ENCODE results near the gene USP10.

The USP10 gene

GRCh38 chr16:84764970-84765369 is 65.2 kb downstream of the USP10 start:
- H3K27ac ChIP-seq: no peak overlapping the region

DNA sequence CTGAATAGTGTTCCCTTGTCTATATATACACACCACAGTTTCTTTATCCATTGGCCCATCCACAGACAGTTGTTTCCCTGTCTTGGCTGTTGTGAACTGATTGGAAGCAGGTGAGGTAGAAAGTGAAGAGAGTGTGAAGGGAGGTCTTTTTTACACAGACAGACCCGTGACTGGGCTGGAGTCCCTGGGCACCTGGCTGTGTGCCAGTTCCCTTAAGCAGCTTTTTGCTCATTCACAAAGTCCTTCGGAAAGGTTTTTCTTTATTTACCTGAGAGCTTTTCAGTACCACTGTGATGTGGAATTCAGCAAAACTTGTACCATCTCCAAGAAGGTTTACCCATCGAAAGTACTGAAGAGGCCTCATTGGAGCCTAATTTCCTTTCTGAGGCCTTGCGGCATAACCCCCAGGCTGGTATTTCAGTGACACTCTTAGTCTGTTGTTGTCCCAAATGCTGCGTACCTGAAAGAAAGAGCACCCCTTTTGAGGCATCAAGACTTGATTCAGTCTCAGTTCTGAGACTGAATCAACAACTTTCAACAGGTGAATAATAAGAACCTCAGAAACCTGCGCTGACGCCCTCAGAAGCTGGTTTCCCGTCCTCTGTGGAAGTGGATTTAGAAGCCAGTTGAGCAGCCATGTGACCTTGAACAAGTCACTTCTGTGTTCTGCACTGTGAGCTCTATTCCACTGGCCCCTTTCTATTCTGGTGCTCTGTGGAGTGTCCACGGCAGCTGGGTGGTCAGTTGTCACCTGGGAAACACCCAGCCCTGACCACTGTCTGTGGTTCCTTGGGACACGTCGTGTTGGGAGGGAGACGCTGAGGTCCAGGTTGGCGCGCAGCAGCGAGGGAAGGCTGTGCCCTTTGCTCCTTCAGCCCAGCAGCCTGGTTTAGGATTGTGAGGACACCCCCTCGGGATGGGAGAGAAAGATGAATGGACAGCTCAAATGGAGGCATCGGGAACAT is 66.1 kb downstream of the USP10 start:
- H3K27ac ChIP-seq: no peak overlapping the region
- DNase-seq (ENCODE audit: low read depth, low spot score): no peak

More at GRCh38 chr16:84764970-84765369, 65.2 kb downstream of the USP10 start:
- DNase-seq (ENCODE audit: low read depth, low spot score): no peak

DNA sequence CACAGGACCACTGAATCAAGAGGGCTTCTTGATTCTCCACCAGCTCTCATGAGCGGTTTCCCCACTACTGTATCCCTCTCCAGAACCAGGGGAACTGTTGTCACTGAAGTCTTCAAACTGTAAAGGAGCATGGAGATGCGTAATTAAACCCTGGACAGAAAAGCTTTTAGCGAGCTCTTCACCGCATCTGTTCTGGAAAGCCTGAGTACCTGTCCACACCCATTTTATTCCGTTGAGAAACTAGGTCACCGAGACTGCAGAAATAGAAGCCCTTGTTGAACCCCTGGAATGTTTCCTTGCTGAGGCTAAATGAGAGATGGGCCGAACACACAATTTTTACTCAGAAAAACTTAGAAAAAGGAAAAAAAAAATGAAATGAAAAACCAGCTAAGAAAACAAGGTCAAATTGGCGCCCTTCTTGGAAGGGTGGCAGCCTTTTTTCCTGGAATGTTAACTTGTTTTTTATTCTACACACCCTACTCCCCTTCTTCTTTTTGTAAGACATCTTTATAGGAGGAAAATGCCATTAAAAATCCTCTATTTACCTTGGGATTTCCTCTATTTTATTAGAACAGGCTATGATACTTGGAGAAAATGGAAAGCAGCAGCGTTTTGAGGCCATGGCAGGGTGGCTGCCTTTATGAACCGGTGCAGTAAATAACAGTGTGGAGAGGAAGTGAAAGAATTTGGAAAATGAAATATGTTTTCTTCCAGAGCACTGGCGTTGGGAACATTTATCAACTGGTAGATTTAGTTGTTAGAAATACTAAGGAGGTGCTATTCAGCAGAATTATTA is 67.4 kb downstream of the USP10 start:
- H3K27ac ChIP-seq: no peak overlapping the region
- no peak for DNase-seq (ENCODE audit: low read depth, low spot score)

DNA sequence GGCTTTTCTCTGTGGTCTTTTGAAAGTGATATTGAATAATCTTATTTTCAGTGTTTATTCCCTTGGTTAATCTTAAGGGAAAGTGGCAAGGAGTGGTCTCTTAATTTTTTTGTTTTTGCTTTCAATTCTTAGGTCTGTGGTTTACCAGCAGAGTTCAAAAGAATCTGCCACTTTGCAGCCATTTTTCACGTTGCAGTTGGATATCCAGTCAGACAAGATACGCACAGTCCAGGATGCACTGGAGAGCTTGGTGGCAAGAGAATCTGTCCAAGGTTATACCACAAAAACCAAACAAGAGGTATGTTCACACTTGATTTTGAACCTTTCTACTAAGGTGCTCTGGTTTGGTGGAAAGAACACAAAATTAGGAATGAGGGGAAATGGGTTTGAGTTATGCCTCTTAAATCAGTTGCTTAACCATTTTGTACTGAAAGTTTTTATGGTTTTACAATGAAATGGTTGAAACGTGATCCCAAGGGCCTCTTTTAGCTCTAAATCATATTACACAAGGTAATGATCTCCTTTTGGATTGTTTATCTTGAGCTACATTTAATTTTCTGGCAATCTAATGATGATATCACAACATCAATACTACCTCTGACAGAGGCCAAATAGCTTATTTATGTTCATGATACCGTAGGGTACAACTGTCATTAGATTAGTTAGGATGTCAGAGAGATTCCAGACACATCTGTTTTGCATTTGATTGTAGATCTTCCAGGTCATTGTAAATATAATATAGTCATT is 68.4 kb downstream of the USP10 start:
- no peak overlapping the region for H3K27ac ChIP-seq
- DNase-seq (ENCODE audit: low read depth, low spot score): no peak

DNA sequence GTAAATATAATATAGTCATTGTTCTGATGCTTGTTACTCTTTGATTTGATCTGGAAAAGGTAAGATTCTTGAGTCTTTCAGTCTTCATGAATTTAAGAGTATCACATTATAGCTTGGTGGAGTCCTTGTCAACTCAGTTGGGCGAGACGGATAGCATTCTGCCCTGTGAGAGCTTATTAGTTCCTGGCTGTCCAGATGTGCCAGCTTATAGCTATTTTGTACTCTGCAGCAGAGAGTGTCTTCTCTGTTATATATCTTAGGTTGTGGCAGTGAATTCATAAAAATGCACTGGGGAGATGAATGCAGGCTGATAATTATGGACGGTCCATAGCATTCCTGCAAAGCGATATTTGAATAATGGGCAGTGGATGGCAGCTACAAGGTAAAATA is 69.0 kb downstream of the USP10 start:
- H3K27ac ChIP-seq: no peak overlapping the region
- no peak for DNase-seq (ENCODE audit: low read depth, low spot score)

- no peak overlapping the region for H3K27ac ChIP-seq
- no peak for DNase-seq (ENCODE audit: low read depth, low spot score)
Measured at GRCh38 chr16:84769416-84769815, 69.6 kb downstream of the USP10 start.

- DNase-seq (ENCODE audit: low read depth, low spot score): no peak
- H3K27ac ChIP-seq: no peak overlapping the region
Measured at GRCh38 chr16:84773312-84773711, 73.5 kb downstream of the USP10 start.

GRCh38 chr16:84774810-84775209 is 75.0 kb downstream of the USP10 start:
- DNase-seq (ENCODE audit: low read depth, low spot score): no peak
- peak overlapping the region; percentile 12 for H3K27ac ChIP-seq

- no peak for DNase-seq (ENCODE audit: low read depth, low spot score)
- H3K27ac ChIP-seq: peak overlapping the region; percentile 12
Measured at GRCh38 chr16:84775262-84775810, 75.5 kb downstream of the USP10 start.

DNA sequence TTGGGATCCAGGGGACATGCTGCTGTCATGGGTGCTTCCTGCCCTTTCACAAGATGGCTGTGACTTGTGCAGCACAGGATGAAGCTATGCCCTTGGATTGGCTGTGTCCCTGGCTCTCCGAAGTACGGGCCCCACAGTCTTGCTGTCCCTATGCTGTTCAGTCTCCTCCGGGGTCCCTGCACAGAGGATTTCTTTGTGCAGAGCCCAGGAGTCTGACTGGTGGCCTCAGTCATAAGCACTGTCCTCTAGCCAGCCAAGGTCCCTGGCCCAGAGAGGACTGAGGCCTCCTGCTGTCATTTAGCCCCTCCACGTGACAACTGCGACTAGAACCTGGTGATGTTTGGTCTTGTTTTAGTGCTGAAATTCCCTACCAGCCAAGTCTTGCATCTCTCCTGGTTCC is 77.6 kb downstream of the USP10 start:
- no peak overlapping the region for H3K27ac ChIP-seq
- DNase-seq (ENCODE audit: low read depth, low spot score): no peak

- no peak for DNase-seq (ENCODE audit: low read depth, low spot score)
- H3K27ac ChIP-seq: no peak overlapping the region
Measured at GRCh38 chr16:84778720-84779119, 78.9 kb downstream of the USP10 start.

GRCh38 chr16:84780063-84780462 is 80.3 kb downstream of the USP10 start:
- DNase-seq (ENCODE audit: low read depth, low spot score): no peak
- no peak overlapping the region for H3K27ac ChIP-seq

DNA sequence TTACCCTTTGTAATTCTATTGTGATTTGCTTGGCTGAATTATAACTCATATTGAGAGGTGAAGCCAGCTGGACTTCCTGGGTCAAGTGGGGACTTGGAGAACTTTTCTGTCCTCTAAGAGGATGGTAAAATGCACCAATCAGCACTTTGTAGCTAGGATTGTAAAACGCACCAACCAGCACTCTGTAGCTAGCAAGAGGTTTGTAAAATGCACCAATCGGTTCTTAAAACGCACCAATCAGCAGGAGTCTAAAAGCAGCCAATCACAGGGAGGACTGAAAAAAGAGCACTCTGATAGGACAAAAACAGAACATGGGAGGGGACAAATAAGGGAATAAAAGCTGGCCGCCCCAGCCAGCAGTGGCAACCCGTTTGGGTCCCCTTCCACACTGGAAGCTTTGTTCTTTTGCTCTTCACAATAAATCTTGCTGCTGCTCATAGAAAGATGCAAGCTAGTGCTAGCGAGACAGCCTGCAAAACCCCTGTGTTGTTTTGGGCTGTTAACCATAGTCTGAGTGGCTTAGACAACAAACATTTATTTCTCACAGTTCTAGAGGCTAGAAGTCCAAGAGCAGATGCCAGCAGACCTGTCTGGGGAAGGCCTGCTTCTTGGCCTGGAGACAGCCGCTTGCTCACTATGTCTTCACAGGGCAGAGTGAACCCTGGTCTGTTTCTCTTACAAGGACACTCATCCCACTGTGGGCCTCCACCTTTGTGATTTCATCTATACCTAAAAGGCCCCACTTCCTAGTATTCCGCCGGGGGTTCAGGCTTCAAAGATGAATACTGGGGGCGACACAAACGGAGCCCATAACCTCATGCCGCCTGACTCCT is 81.0 kb downstream of the USP10 start:
- DNase-seq (ENCODE audit: low read depth, low spot score): no peak
- no peak overlapping the region for H3K27ac ChIP-seq

DNA sequence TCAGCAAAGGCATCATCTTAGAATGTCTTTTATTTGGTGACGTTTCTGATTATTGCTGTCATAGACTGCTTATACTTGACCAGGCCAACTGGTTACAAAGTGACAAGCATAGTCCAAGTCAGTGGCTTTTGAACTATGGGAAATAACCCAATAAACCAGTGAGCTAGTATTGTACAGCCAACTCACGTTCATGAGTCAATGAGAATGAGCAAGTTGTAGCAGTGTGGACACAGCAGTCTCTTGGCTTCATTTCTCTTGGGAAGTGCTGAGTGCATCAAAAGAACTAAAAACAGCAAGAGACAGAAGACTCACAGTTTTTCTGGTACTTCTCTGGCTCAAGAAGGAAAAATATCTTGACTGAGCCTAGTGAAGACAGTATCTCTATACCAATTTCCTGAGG is 83.0 kb downstream of the USP10 start:
- H3K27ac ChIP-seq: no peak overlapping the region
- no peak for DNase-seq (ENCODE audit: low read depth, low spot score)

- no peak overlapping the region for H3K27ac ChIP-seq
- no peak for DNase-seq (ENCODE audit: low read depth, low spot score)
Measured at GRCh38 chr16:84785843-84786581, 86.2 kb downstream of the USP10 start.

- no peak for DNase-seq (ENCODE audit: low read depth, low spot score)
- no peak overlapping the region for H3K27ac ChIP-seq
Measured at GRCh38 chr16:84786605-84787262, 86.9 kb downstream of the USP10 start.

DNA sequence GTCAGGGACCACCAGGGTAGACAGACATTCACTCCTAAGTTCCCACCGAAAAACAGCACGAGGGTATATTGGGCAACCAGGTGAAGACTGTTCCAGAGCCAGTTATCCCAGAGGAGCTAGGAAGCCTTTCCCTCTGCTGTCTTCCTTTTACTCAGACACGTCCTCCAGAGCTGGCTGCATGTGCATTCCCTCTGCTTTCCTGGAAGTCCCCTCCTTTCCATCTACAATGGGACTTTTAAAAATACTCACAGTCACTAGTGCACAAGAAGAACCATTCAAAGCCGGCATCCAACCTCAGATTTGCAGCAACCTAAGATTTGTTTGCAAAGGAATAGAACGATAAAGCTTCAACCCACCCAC is 87.4 kb downstream of the USP10 start:
- H3K27ac ChIP-seq: no peak overlapping the region
- DNase-seq (ENCODE audit: low read depth, low spot score): no peak

DNA sequence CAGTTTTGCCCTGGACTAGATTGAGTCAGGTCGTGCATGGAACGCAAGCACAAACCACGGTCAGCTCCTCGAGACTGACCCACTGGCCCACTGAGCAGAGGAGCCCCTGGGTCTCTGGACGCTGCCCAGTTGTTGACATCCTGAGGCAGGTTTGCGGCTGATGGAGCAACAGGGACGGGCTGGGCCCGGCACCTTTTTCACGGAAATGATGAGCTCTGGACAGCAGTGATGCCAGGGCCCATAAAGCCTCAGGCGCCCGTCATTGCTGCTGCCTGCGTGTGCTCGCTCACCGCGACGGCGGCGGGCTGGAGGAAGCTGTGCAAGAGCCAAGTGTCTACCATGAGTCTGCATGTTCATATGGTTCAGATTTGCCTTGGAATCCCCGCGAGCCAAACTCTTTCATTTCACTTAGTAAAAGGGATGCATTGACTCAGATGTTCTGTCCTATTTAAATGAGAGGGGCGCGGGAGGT is 89.2 kb downstream of the USP10 start:
- DNase-seq (ENCODE audit: low read depth, low spot score): no peak
- H3K27ac ChIP-seq: no peak overlapping the region

Data from epithelial cell of prostate (primary cell).